NCI-H146 treated with DMSO at 0.1 percent for 48 hours (cell line): Measurements from ENCODE around the gene TPM4.
A peak's percentile ranks its signal among the peaks of the same experiment; 100 is the strongest.
"Not testable (repeated sequence)": the region's sequence is repeated elsewhere in the genome, so short reads cannot be mapped to it uniquely, and the experiment has no call there.

ENCODE experiments used
- DNase-seq: peaks from one replicate; lab custom pipeline; 2025; ENCODE audit not compliant: unreplicated experiment; lab: John Stamatoyannopoulos, UW

TPM4 gene

DNA sequence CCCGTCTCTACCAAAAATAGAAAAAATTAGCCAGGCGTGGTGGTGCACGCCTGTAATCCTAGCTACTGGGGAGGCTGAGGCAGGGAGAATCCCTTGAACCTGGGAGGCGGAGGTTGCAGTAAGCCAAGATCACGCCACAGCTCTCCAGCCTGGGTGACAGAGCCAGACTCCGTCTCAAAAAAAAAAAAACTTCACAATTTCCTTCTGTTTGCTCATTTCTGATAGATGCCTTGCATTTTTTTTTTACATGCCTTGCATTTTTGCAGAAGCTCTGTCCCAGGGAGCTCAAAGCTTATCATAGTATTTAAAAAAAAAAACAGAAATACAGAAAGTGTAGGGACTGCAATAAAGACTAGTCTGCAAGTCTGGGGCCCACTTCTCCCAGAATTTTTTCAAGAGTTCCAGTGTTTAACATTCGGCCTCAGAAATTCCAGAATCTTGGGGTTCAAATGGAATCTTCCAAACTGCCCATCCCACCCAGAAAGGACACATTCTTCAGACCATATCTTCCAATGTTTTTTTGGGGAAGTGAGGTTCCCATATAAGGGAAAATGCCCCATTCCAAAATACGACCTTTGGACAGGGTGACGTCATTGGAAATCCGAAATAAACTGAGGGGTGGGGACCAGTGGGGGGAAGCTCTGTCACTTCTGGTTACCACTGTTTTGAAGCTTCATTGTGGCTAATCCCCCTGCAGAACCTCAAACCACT lies 18.2 kb downstream of the TPM4 start:
- DNase-seq: no peak

DNA sequence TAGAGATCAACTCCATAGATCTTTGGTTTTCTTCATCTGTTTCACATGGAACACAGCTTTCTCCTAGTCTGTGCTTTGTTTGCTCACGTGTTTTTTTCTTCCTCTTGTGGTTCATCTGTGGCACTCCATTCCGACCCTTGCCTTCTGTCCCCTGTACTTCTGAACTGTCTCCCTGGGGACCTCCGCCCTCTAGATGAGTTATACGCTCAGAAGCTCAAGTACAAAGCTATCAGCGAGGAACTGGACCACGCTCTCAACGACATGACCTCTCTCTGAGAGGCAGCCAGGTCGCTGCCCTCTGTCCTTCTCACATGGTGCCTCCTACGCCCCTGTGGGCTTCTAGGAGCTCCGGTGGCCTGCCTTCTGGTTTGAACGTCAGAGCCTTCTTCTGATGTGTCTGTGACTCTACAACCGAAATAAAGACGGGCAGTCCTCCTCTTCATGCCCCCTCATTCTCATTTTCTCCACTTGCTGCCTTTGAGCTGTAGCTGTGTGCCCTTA lies 18.8 kb downstream of the TPM4 start:
- DNase-seq: no peak

DNA sequence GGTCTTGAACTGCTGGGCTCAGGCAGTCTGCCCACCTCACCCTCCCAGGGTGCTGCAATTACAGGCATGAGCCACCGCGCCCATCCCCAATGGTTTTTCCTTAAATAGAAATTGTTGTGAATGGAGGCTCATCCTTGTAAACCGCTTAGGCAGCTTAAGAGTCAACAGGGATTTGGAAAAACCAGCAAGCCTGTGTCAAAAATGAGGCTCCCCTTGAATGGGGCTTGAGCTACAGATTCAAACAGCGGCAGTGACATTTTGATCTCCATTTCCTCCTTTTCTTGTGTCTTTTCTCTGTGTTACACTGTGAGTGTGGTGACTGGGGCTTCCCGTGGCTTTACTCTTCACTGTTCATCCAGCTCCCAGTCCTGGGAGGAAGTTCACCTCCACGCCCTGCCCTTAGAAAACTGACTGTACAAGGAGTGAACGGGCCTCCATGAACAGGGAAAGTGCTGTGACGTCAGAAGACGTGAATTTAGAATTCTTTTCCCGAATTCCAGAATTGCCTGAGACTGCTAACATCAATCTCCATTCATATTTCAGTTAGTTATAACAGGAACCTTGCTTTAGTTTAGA lies 20.1 kb downstream of the TPM4 start:
- no peak for DNase-seq

DNA sequence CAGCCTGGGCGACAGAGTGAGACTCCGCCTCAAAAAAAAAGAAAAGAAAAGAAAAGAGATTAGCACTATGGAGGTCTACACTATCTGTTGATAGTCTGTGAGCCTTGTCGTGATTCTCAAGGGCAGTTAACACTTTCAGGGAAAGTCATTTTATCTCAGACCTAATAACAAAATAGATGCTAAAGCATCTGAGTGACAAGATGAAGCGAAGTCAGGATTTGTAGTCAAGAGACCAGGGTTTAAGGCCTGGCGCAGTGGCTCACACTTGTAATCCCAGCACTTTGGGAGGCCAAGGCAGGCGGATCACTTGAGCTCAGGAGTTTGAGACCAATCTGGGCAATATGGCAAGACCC lies 22.1 kb downstream of the TPM4 start:
- no peak for DNase-seq

DNA sequence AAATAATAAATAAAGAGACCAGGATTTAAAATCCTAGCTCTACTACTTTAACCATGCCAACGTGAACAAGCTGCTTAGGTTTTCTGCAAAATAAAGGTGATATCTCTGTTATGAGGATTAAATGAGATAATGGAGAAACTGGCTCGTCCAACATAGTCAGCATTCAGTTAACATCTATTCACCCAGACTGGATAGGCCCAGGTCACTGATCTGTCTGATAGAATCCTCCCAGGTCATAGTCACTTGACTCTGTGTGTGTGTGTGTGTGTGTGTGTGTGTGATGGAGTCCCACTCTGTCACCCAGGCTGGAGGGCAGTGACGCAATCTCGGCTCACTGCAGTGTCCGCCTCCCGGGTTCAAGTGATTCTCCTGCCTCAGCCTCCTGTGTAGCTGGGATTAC lies 22.5 kb downstream of the TPM4 start:
- DNase-seq: no peak

DNA sequence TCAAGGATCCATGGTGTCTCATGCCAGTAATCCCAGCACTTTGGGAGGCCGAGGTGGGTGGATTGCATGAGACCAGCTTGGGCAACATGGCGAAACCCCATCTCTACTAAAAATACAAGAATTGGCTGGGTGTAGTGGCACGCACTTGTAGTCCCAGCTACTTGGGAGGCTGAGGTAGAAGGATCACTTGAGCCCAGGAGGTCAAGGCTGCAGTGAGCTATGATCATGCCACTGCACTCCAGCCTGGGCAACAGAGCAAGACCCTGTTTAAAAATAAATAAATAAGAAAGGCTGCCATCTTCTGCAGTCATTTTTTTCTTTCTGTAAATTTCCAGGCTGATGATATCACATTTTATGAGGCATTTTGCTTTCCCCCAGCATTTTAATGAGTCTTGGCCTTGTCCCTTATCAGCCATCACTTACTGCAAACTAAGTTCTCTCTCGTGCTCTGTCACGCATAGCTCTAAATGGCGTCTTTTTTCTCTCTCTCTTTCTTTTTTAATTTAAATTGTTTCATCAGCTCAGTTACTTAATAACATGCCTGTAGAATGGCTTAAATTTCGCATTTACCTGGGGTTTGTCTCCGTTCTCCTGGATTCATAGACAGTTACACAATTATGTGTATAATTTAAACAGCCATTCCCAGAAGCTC lies 23.1 kb downstream of the TPM4 start:
- DNase-seq: not testable (repeated sequence)

DNA sequence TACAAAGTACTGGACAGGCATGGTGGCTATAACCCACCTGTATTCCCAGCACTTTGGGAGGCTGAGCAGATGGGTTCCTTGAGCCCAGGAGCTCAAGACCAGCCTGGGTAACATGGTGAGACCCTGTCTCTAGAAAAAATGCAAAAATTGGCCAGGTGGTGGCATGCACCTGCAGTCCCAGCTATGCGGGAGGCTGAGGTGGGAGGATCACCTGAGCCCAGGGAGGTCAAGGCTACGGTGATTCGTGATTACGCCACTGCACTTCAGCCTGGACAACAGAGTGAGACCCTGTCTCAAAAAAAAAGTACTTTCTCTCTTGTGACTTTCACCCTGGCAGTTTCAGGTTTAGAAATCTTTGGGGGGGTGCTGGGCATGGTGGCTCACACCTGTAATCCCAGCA lies 24.2 kb downstream of the TPM4 start:
- DNase-seq: no peak

DNA sequence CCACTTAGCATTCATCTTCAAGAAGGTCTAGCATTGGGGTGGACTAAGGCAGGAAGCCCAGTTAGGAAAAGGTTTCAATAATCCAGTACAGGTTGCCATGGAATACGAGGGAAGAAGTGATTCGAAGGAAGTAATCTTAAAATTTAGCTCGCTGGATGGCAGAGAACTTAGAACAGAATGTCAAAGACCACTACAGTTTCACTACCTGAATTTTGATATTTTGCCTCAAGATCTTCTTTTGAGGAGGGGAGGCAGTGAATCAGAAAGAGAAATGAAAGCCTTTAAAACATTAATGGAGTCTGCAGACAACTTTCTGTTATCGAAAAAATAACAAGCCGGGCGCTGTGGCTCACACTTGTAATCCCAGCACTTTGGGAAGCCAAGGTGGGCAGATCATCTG lies 28.4 kb downstream of the TPM4 start:
- DNase-seq: no peak

DNA sequence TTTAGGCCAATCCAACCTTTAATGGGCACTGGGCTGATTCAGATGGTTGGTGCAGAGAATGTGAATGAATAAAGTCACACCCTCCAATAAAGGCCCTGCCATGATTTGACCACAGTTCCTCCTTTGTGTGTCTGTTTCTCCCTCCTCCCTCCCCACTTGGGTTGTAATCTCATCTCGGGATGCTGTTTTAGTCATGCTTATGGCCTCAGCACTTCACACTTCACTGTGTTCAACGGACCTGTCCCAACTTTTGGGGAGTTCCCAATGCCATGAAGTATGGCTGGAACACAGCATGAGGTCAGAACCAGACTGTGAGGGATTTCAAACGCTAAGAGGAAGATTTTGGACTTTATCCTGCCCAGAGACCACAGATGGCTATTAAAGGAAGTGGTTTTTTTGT lies 29.8 kb downstream of the TPM4 start:
- DNase-seq: no peak

DNA sequence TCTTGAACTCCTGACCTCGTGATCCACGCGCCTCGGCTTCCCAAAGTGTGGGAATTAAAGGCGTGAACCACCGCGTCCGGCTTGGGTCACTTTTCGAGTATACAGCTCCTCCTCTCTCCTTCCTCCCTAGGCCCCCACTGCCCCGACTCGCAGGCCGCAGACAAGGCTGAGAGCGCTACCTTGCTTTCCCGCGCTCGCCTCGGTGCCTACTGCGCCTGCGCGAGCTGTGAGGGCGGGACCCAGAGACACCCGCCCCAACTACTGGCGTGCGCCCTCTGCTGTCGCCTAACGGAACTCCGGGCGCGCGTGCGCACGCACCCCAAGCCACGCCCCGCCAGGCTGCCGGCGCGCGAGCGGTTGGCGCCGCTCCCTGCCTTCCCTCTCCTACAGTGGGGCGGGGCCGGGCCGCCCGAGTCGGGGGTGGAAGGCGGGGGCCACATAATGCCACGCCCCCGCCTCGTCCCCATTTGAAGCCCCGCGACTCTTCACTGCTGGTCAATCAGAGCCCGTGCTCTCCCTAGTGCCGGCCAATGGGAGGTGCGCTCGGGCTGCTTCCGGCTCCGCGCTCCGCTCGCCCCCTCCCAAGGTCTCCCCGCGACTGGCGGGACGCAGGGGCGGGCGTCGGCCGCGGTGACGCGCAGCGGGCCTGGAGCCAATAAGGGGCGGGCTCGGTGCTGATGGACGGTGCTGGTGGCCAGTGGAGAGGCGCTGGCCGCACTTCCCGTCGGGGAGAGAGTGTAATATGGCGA lies 35.0 kb downstream of the TPM4 start, which contains the start of gene RAB8A:
Gene RAB8A (plus strand): TSS at position 730 of the 749 bp plus-strand sequence. CDS start 13 bp downstream, at position 743.
- peak; percentile 98 for DNase-seq

DNA sequence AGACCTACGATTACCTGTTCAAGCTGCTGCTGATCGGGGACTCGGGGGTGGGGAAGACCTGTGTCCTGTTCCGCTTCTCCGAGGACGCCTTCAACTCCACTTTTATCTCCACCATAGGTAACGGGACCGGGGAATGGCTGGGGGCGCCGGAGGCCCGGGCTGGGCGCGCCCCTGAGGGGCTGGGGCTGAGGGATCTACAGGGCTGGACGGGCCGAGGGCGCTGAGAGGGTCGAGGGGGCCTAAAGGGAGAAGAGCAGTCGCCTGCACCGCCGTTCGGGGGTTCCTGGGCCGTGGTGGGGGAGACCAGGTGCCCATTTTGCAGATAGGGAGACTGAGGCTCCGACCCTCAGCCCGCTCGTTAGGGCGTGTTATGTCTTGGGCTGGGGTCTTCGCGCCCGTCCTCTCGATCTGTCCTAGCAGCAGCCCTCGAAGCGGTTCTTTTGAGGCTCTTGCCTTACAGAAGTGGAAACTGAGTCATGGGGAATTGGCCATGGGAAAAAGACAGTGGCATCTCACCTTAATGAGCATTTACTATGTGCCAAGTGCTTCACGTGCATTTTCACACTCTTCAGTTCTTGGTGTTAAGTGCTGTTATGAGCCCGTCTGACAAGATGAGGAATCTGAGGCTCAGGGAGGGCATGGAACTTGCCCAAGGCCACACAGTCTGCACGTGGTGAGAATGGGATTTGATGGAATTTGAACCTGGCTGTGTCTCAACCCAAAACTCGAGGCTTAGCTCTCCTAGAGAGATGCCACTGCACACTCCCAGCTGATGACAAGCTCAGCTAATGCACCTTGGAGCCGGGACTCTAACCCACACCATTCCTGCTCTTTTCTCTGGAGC lies 35.8 kb downstream of the TPM4 start:
- no peak for DNase-seq

DNA sequence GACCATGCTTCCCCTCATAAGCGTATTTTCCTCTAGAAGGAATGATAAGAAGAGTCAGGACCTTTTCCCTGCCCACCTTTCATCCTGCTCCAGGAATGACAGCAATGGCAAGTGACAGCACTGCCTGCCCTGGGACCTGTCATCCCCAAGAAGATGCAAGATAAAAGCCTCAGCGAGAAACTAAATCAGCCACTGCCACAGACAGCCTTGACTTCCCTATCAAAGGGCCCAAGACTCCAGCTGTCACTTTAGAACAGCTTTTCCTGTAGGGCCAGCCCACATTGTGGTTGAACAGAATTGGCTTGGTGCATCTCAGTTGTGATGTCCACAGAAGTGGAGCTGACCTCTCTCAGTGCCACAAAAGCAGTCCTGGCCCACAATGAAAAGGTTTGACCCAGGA lies 36.5 kb downstream of the TPM4 start:
- DNase-seq: no peak

DNA sequence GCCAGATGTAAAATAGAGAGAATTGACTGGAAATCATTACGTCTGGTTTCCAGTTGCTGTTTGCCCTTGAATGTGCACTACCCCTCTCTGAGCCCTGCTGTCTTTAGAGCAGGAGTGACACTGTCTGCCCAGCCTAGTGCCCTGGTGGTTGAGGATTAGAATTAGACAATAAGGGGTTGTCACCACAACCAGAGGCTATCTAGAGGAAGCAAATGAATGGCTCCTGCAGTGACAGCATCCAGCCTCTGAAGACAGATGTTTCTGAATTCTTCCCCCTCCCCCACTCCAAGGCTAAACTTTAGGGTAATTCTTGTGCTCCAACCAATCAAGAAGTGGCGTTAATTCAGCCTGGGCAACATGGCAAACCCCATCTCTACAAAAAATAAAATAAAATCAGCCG lies 37.4 kb downstream of the TPM4 start:
- no peak for DNase-seq

DNA sequence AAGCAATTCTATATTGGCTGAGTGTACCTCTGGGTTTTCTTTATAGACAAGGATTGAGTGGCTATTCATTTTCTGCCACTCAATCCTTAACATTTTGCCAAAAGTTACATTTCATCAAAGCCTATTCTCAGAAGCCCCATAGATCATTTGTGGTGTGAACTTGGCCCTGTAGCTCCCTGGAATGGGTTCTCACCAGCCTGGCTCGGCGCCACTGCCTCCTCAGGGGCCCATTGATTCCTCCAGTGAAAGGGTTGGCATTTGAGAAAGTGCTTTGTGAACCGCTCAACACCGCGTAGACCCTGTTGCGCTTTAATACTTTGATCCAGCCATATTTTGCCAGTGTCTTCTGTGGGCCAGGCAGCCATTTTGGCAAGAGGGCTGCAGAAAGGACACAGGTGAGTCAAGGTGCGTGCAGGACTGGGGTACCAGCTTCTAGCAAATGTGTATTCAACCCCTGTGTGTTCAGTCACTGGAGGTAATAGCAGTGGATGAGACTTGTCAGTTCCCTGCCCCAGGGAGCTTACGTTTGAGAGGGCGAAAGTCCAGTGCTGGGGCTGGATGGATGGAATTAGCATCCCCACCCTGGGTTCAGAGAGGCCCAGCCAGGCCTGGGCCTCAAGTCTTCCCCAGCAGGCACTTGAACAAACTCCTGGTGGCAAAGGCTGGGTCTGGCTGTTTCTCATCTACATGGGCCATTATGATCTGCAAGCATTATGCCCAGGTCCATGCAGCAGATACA lies 39.2 kb downstream of the TPM4 start:
- DNase-seq: no peak

DNA sequence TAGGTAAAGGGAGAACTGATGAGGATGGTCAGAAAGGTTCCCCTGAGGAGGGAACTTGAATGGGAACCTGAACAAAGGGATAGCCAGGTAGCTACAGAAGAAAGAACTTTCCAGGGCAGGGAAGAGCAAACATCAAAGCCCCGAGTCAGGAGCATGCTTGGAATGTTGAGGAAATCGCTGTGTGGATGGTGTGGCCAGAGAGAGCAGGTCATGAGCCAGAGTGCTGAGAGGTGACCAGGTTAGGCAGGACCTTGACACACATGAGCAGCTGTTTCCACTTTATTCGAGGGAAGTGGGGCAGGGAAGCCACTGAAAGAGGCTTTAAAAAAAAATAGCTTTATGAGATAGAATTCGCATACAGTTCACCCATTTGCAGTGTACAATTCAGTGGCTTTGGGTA lies 39.8 kb downstream of the TPM4 start:
- DNase-seq: no peak

DNA sequence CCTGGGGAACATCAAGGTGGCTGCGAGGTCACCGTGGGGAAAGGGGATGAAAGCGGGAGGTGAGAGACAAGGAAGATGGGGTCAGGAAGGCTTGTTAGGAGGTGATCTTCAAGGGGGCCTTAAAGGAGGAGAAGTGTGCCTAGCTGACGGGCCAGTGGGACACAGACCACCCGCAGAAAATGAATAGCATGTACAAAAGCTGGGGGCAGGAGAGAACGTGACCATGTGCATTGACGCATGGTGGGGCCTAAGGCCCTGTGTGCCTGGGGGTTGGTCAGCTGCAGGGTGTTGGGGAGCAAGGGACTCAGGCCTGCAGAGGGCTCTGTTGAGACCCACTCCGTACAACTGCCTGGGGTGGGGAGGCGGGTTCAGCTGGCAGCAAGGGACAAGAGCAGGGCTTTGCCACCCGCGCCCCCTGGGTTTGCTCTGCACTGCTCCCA lies 41.3 kb downstream of the TPM4 start:
- DNase-seq: no peak

DNA sequence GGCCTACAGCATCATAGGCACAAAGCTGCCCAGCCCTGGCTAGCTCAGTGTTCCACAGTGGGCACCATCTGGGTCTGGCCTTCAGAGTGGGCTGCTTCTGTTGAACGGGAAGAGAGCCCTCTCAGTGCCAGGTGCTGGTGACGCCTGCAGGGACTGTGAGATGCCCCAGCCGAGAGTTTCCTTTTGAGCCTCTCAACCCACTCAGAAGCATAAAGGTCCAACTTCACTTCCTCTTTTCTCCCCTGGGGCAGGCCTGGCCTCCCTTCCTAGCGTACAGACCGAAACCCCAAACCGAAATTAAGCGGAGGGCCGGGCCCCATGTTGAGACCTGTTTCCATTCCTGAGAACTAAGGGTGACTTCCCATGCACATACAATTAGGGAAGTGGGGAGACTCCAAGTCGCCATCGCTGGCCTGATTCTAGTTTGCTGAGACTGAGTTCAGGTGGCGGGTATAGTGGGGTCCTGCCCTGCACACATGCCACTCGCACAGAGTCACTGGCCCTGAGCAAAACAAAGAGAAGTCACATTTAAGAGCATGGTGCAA lies 42.3 kb downstream of the TPM4 start:
- no peak for DNase-seq

DNA sequence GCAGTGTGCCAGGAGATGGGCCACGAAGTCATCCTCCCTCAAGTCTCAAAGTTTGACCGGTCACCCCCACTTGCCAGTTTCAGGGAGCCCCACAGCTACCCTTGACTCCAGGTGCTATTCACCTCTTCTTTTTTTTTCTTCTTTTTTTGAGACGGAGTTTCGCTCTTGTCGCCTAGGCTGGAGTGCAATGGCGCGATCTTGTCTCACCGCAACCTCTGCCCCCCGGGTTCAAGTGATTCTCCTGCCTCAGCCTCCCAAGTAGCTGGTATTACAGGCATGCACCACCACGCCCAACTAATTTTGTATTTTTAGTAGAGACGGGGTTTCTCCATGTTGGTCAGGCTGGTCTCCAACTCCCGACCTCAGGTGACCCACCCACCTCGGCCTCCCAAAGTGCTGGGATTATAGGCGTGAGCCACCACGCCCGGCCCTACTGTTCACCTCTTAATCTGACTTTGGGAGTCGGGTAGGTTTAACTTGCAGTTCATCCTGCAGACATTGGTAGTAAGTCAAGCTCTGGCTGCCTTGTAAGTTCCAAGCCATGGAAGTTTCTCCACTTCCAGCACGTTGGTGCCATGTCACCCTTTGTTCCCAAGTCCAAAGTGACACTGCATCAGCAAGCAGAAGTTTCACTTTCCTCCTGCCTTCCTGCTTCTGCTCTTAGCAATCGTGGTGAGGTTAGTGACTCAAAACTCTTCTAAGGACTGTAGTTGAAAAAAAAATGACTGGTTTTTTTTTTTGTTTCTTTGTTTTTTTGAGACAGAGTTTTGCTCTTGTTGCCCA lies 43.0 kb downstream of the TPM4 start:
- not testable (repeated sequence) for DNase-seq

DNA sequence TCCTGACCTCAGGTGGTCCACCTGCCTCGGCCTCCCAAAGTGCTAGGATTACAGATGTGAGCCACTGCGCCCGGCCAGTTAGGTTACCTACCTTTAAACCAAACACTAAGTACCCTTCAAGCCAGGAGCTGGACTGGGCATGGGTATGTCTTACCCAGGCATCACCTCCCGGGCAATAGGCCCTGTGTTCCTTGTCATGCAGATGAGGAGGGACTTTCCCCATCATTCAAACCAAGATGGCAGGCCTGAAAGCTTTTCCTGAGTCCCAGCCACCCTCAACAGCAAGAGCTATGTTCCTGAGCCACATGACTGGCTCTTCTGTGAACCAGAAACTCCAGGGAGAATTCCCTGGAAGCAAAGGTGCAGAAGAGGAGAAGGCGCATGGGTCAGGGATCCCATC lies 44.8 kb downstream of the TPM4 start:
- no peak for DNase-seq
